Caco-2 (cell line): ENCODE results near the gene NMNAT3. TPM values are rescaled to one million over a fixed set of nuclear protein-coding genes. Genes with fewer than 3 reads are reported as not detected.

Experiments
- BruUV-seq: library from RNA; stranded (reverse); fragments of 400-500 nt; replicated peaks from 2 replicates; lab custom pipeline; 2021; lab: Mats Ljungman, UMichigan
- CTCF ChIA-PET: fragments of 300-600 bp; sonication (Branson Sonifier 250); formaldehyde crosslinking; loops from one replicate; lab custom pipeline; 2022; ENCODE audit warnings: antibody characterized with exemption; lab: Charles Lee
- POLR2A ChIA-PET: fragments of 300-600 bp; sonication (Branson Sonifier 250); formaldehyde crosslinking; loops from one replicate; lab custom pipeline; 2022; ENCODE audit warnings: antibody characterized with exemption; lab: Charles Lee
- DNase-seq, 2 experiments: peaks; one replicate each; pipeline versions ENCODE4 v3.0.0 to v3.0.0-alpha.2; 2020 to 2022
- H3K27me3 ChIP-seq: replicated peaks from 2 replicates; pipeline ENCODE4 v1.6.0; 2011; ENCODE audit warnings: low read length; ENCODE audit not compliant: control insufficient read depth, insufficient read depth
- H3K36me3 ChIP-seq: 2 replicates; pipeline ENCODE4 v1.5.1; 2011; ENCODE audit warnings: low read length; ENCODE audit not compliant: control insufficient read depth, insufficient read depth
- H3K4me1 ChIP-seq: fragments of 250-450 bp; sonication (Bioruptor Pico); 2 replicates; pipeline ENCODE4 v1.5.1; 2020; ENCODE audit warnings: mild to moderate bottlenecking
- H3K4me3 ChIP-seq: 2 replicates; pipeline ENCODE4 v1.5.1; 2011; ENCODE audit warnings: low read depth, mild to moderate bottlenecking, control low read depth, low read length
- H3K9me3 ChIP-seq: fragments of 250-450 bp; sonication (Bioruptor Pico); 2 replicates; pipeline ENCODE4 v1.5.1; 2020; ENCODE audit warnings: mild to moderate bottlenecking, moderate library complexity
- H3K27ac Mint-ChIP-seq: one replicate; pipeline ENCODE4 v1.8.0; 2022; ENCODE audit warnings: mixed read lengths; ENCODE audit not compliant: unreplicated experiment
- H3K27me3 Mint-ChIP-seq: one replicate; pipeline ENCODE4 v1.8.0; 2022; ENCODE audit warnings: mixed read lengths; ENCODE audit not compliant: insufficient read depth, unreplicated experiment
- H3K36me3 Mint-ChIP-seq: one replicate; pipeline ENCODE4 v1.8.0; 2022; ENCODE audit warnings: mild to moderate bottlenecking, mixed read lengths; ENCODE audit not compliant: insufficient read depth, unreplicated experiment
- H3K4me1 Mint-ChIP-seq: one replicate; pipeline ENCODE4 v1.8.0; 2022; ENCODE audit warnings: low read depth, mixed read lengths; ENCODE audit not compliant: unreplicated experiment
- H3K4me3 Mint-ChIP-seq: one replicate; pipeline ENCODE4 v1.8.0; 2022; ENCODE audit warnings: mild to moderate bottlenecking, moderate library complexity, mixed read lengths; ENCODE audit not compliant: unreplicated experiment
- H3K9me3 Mint-ChIP-seq: one replicate; pipeline ENCODE4 v1.8.0; 2022; ENCODE audit warnings: mixed read lengths; ENCODE audit not compliant: unreplicated experiment
- intact Hi-C: fragments of 100-400 bp; cut with micrococcal nuclease; formaldehyde crosslinking; loops from one replicate; pipeline ENCODE4 v1.10.0; 2022; ENCODE audit not compliant: unreplicated experiment
- total RNA-seq: library from RNA; stranded (reverse); gene quantifications from 2 replicates; pipeline ENCODE4 v1.2.3, GENCODE V29; 2022
- TF ChIP-seq, protein P1 (sequence below), 2 experiments: fragments of 200-600 bp in 1 of 2; IDR thresholded peaks; 1 replicate in 1 of 2; 2 replicates in 1 of 2; pipeline versions ENCODE4 v1.5.1 to v1.8.0; 2011 to 2022; ENCODE audit warnings: antibody characterized with exemption in 1 of 2, control low read depth in 1 of 2, inconsistent platforms in 1 of 2, low read depth in 1 of 2, low read length in 1 of 2, mild to moderate bottlenecking in 1 of 2, moderate library complexity in 1 of 2; ENCODE audit not compliant: insufficient read depth in 1 of 2, severe bottlenecking in 1 of 2, unreplicated experiment in 1 of 2

NMNAT3 gene
- total RNA-seq, 1 experiment from 2014 or later = 17.6 TPM

DNA sequence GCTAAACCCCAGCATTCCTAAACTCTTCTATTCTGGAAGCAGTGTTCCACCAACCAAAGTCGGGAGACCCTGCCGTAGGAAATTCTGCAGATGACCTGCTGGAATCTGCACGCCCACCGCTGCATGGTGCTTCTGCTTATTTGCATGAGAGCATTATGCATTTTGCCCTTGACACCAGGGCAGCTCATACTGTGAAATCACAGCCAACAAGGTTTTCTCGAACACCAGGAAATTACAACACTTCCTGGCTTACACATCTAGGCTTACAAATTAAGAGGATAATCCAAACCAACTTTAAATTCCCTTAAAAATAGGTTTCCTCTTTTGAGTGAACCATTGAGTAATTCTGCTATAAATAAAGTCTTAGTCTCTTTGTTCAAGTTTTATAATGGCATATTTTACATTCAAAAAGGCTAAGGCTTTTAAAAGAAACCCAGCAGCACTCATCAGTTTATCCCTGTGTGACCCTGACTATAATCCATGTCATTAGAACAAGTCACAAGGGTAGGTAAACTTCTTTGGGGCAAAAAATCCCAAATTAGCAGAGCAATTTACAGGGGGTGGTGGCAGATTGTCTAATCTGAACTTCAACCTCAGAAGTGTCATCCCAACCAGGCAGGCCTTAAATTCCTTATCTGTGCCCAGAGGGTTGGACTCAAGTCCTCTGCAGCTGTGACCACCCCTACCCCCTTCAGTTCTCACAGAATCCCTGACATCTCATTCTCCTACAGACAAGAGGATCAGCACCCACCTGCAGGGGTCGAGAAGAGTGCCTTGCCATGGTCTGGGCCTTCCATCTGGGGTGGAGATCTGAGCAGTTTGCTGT lies 104.7 kb downstream of the NMNAT3 start:
- Histone ChIP-seq H3K36me3 (peaks cover 2% of the 10 kb centered on the region; the same call in 1 of the 2 replicates), H3K9me3 (no peaks in the 10 kb centered on the region), H3K4me1 (no peaks in the 10 kb centered on the region), H3K4me3 (no peak overlapping the region), H3K27me3 (no peaks in the 10 kb centered on the region)
- no peak for DNase-seq
- H3K36me3 Mint-ChIP-seq = peaks cover 16% of the 10 kb centered on the region
- CTCF ChIA-PET = no interaction called here
- H3K27ac Mint-ChIP-seq = no peak overlapping the region
- BruUV-seq = no TSS peak
- no peak overlapping the region for H3K4me3 Mint-ChIP-seq
- H3K4me1 Mint-ChIP-seq = no peaks in the 10 kb centered on the region
- TF ChIP-seq, protein P1, sequence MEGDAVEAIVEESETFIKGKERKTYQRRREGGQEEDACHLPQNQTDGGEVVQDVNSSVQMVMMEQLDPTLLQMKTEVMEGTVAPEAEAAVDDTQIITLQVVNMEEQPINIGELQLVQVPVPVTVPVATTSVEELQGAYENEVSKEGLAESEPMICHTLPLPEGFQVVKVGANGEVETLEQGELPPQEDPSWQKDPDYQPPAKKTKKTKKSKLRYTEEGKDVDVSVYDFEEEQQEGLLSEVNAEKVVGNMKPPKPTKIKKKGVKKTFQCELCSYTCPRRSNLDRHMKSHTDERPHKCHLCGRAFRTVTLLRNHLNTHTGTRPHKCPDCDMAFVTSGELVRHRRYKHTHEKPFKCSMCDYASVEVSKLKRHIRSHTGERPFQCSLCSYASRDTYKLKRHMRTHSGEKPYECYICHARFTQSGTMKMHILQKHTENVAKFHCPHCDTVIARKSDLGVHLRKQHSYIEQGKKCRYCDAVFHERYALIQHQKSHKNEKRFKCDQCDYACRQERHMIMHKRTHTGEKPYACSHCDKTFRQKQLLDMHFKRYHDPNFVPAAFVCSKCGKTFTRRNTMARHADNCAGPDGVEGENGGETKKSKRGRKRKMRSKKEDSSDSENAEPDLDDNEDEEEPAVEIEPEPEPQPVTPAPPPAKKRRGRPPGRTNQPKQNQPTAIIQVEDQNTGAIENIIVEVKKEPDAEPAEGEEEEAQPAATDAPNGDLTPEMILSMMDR (IDR thresholded peaks at IDR 0.05; ENCODE audit: insufficient read depth in 1 of 2, low read depth in 1 of 2, low read length in 1 of 2, severe bottlenecking in 1 of 2, unreplicated experiment in 1 of 2) = no peak
- no peaks in the 10 kb centered on the region for H3K27me3 Mint-ChIP-seq
- POLR2A ChIA-PET = no interaction called here
- intact Hi-C loops = no loop called here
- H3K9me3 Mint-ChIP-seq = peaks cover 18% of the 10 kb centered on the region

DNA sequence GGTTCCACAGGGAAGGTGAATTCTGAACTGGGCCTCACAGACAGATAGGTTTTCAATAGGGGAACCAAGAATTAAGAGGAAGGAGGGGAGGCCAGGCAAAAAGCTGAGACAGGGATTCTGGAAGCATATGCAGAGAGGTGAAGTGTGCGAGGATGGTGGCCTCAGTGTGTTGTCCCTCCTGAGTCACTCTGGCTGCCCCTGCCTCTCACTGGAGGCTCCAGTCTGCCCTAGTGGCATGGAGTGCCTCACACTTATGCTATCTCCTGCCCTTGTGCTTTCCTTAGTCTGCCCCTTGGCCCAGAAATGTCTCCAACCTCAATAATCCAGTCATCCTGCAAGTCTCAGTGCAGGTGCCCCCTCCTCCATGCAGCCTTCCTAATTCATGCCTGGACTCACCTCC lies 106.1 kb downstream of the NMNAT3 start:
- DNase-seq = no peak
- H3K4me3 ChIP-seq = no peak overlapping the region
- no peaks in the 10 kb centered on the region for H3K27me3 ChIP-seq
- Mint-ChIP-seq H3K4me1 (no peaks in the 10 kb centered on the region), H3K36me3 (peaks cover 16% of the 10 kb centered on the region), H3K27ac (peak overlapping the region; percentile 65), H3K27me3 (no peaks in the 10 kb centered on the region), H3K9me3 (peaks cover 18% of the 10 kb centered on the region), H3K4me3 (no peak overlapping the region)
- no peaks in the 10 kb centered on the region for H3K9me3 ChIP-seq
- H3K4me1 ChIP-seq = no peaks in the 10 kb centered on the region
- peaks cover 2% of the 10 kb centered on the region; the same call in 1 of the 2 replicates for H3K36me3 ChIP-seq
- ChIA-PET CTCF (no interaction called here), POLR2A (no interaction called here)
- intact Hi-C loops = no loop called here
- TF ChIP-seq, protein P1 (IDR thresholded peaks at IDR 0.05; ENCODE audit: insufficient read depth in 1 of 2, low read depth in 1 of 2, low read length in 1 of 2, severe bottlenecking in 1 of 2, unreplicated experiment in 1 of 2) = no peak
- BruUV-seq = no TSS peak

DNA sequence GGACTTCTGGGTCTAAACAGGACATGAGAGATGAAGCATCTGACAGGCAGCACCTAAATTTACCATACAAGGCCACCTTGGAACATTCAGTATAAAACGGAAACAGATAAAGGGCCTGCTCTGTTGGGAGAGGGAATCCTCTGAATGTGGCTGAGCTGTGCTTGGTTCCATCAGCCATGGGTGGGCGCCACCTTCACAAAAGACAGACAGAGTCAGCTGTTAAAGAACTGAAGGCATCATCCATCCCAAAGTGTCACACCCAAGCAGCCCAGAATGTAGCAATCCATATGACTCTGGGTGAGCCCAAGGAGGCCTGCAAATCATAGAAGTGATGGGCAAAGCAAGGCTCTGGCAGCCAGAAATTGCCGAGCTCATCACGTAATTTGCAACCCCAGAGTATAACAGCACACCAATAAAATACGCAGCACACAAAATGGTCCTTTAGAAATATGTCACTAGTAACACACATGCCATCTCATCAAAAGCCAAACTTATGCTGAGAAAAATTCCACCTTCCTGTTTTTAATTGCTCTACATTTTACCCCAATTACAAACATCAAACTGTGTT lies 113.4 kb downstream of the NMNAT3 start:
- Histone ChIP-seq H3K27me3 (no peaks in the 10 kb centered on the region), H3K36me3 (no peaks in the 10 kb centered on the region), H3K4me3 (no peak overlapping the region), H3K9me3 (no peaks in the 10 kb centered on the region), H3K4me1 (0 out of 2 replicates have a peak, but pooled peaks cover under 1% of the 10 kb centered on the region)
- Mint-ChIP-seq H3K36me3 (no peaks in the 10 kb centered on the region), H3K4me3 (no peak overlapping the region), H3K27ac (no peak overlapping the region), H3K9me3 (no peaks in the 10 kb centered on the region), H3K27me3 (no peaks in the 10 kb centered on the region), H3K4me1 (peaks cover 5% of the 10 kb centered on the region)
- BruUV-seq = no TSS peak
- POLR2A ChIA-PET = no interaction called here
- TF ChIP-seq, protein P1 (IDR thresholded peaks at IDR 0.05; ENCODE audit: insufficient read depth in 1 of 2, low read depth in 1 of 2, low read length in 1 of 2, severe bottlenecking in 1 of 2, unreplicated experiment in 1 of 2) = peak; percentile 36 to 65
- CTCF ChIA-PET = interaction anchor here (0.6 to 1.1 kb wide), 4 partner anchors 12 to 803 kb away, joined by 3 to 4 read pairs (median 3); no protein-coding TSS in a partner anchor
- peak; percentile 42 to 52 for DNase-seq
- intact Hi-C loops = loop anchor here (1.0 kb wide), 2 partner anchors 370 to 487 kb away; no protein-coding TSS in a partner anchor
